ELF-1 (cell line): ENCODE results near the gene FAR2.
"Not testable (repeated sequence)": the region's sequence is repeated elsewhere in the genome, so short reads cannot be mapped to it uniquely, and the experiment has no call there.

Experiments
- DNase-seq: peaks from one replicate; pipeline ENCODE4 v3.0.0-alpha.2; 2016; ENCODE audit warnings: low read depth, low spot score

FAR2 gene

DNA sequence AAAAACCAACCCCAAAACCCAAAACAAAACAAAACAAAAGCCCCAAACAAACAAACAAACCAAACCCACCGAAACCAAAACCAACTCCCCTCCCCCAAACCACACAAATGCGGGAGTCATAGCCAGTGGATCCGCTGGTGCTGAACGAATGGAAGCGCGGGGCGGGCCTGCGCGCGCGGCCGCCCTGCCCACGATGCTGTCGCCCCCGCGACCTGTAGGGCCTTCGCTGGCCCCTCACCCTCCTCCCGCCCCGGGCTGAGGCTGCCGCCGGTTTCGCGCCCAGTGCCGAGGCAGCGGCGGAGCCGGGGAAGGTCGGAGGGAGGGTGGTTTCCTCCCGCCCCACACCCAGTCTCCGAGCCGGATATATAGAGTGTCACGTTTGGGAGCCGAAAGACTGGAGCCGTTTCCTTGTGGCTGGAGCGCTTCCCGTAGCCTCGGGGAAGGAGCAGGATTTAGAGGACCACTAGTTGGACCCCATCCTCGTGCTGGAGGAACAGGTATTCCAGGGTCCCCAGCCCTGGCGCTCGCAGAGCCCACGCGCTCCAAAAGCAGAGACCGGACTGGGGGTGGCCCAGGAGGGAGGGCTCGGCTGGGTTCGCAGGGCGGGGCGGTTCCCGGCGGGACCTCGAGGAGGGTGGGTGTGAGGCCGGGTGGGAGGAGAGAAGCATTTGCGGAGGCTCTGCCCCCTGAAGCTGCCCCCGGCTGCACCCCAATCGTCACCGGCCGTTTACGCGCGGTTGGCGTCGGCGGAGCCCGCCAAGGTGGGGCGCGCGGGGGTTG lies at the start of gene FAR2:
FAR2 (plus strand) TSS at position 368 of the 780 bp plus-strand sequence. CDS start 121,172 bp downstream, outside the sequence.
- DNase-seq: peak; percentile 57

GRCh38 chr12:29102741-29103140 lies 46.3 kb upstream of the FAR2 start:
- DNase-seq: no peak

DNA sequence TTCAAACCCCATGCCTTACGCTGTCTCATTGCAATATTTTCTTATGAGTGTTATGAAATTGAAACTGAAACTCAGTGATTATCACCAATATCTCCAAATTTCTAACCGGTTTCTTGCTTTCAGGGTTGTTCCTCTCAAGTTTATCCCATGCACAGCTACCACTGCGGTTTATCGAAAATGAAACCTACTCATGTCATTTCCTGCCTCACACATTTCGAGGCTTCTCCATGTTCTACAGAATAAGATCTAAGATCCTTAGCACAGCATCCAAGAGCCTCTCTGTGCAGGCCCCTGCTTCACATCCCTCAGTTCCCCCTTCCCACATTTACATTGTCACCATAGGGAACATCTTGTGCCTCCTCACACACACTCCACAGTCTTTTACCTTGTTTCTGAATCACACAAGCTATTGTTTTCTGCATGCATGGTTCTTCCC lies 45.5 kb upstream of the FAR2 start:
- DNase-seq: no peak

DNA sequence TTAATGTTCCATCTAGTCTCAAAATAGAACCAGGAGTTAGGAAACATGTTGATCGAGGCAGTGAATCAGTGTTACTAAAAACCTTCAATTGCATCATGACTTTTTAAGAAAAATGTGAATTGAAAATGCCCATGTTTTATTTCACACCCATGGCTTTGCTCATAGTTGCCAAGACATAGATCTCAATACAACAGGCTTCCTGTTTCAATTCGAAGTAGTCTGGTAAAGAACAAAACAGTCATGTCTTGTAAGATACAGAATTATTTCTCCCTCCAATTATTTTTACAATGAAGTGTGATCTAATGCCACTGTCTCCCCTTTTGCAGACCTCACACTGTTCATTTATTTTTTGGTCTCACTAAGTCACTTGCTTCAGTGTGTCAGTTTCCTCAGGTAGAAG lies 44.6 kb upstream of the FAR2 start:
- no peak for DNase-seq

- DNase-seq: no peak
Observed at GRCh38 chr12:29110506-29111442, 38.3 kb upstream of the FAR2 start.

- DNase-seq: no peak
Observed at GRCh38 chr12:29113101-29113500, 36.0 kb upstream of the FAR2 start.

DNA sequence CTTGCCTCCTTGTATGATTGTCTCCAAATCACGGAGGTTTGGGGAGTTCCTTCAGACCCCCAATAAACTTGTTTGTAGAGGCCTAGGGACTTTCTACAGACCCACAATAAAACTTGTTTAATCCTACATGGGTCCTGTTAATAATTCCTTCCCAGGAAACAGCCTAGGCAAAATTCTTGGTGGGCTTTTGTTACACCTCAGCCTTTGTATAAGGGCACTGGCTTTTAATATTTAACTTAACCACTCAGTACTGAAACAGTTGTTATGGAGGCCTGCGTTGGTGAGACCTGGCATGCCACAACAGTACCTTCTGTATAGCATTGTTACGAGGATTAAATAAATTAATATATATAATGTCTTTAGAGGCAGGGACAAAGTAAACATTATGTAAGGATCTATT lies 32.7 kb upstream of the FAR2 start:
- no peak for DNase-seq

GRCh38 chr12:29131539-29131938 lies 17.5 kb upstream of the FAR2 start:
- DNase-seq: no peak

DNA sequence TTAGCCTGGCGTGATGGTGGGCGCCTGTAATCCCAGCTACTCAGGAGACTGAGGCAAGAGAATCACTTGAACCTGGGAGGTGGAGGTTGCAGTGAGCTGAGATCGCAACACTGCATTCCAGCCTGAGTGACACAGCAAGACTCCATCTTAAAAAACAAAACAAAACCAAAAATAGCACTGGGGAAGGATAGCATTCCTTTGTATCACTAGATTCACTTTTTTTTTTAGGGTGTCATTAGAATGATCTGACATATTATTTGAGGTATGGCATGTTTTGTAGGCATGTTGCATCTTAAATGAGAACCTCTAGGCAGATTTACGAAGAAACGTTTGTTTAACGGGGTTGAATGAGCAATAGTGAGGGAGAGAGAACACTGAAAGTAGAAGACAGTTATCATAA lies 16.8 kb upstream of the FAR2 start:
- no peak for DNase-seq

- no peak for DNase-seq
Observed at GRCh38 chr12:29133181-29133580, 15.9 kb upstream of the FAR2 start.

GRCh38 chr12:29133680-29134079 lies 15.4 kb upstream of the FAR2 start:
- DNase-seq: no peak

GRCh38 chr12:29138256-29138655 lies 10.8 kb upstream of the FAR2 start:
- not testable (repeated sequence) for DNase-seq

- DNase-seq: not testable (repeated sequence)
Observed at GRCh38 chr12:29138855-29139254, 10.2 kb upstream of the FAR2 start.

DNA sequence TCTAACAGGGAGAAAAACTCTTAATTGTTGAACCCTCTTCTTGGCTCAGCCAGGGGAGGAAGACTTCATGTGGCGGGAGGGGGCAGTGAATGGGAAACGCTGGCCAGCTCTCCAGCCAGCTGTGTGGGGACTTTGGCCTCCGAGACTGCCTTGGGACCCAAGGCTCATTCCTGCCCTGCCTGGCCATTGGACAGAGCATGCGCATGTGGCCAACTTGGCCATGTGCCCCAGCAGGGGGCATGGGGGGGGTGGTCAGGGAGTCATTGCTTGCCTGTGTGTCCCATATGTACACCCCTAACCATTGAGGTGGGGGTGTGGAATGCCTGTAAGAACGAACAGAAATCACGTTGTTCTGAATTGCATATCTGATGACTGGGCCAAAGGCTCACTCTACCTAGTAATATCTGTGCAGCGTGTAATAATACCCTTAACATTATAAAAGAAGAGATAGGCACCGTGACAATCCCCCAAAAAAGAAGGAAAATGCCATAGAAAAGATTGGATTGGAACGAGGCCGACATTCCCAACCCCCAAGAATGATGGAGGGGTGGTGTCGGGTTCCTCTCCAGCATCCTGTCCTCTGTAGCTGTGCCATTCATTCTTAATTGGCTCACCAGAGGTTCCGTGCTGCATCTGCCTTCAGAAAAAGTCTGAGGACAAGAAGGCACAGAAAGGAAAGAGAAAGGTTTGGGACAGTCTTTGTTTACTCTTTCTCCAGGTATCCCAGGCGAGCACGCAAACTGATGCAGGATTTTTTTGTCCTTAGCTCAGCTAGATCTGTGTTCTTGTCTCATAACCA lies 3.5 kb upstream of the FAR2 start:
- no peak for DNase-seq

DNA sequence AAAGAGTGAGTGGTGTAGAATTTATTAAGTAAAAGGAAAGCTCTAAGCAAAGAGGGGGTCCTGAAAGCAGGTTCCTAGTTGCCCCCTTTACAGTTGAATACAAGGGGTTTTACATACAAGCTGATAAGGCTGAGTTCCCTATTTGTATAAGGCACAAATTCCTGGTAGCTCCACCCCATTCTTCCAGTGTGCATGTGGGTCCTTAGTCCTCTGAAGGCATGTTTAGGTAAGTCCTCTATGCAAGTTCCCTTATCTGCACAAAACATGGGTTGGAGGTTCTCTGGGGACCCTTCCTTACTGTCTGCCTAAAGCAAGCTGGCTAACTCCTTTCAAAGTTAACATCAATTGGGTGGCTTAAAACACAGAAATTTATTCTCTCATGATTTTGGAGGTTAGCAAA lies 2.9 kb upstream of the FAR2 start:
- no peak for DNase-seq

- DNase-seq: no peak
Observed at GRCh38 chr12:29147731-29148595, 1.1 kb upstream of the FAR2 start.

DNA sequence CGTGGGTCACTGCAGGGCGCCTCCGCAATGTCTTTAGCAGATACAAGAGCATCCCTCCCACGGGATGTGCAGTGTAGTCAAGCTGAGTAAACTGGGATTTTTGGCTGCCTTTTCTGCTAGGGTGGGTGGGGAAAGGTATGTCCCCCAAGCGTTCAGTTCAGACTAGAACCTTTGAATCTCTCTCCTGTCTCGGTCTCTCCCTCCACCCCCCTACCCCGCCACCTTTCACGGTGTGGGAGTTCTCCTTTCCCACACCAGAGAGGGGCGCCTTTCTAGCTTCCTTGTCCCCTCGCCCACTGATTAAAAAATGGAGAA lies 525 bp upstream of the FAR2 start:
- no peak for DNase-seq

- peak; percentile 13 for DNase-seq
Observed at GRCh38 chr12:29149691-29150281, 708 bp downstream of the FAR2 start.

DNA sequence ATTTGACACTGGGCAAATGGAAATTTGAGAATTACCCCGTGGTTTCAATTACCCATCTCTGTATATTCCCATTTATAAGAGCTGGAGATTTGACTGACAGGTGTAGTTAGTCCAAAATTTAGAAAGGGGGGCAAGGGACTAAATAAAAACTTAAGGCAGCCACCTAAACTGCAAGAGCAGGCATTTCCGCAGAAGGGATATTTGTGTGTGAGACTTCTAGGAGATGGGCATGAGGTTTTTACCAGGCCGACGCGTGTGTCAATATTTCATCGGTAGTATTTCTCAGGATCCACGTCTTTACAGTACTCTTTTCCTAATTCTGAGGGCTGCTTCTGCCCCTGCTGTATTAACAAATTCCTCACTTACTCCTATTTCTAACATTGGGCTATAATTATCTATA lies 1.4 kb downstream of the FAR2 start:
- no peak for DNase-seq

GRCh38 chr12:29152223-29152868 lies 3.3 kb downstream of the FAR2 start:
- no peak for DNase-seq
